HG02763 (cell line): ENCODE measurements around the gene CKS1B.

Experiments
- ATAC-seq: cut with Tn5 transposase; IDR thresholded peaks from one replicate; pipeline ENCODE4 v1.9.1; 2021; ENCODE audit warnings: mild to moderate bottlenecking, moderate library complexity; ENCODE audit not compliant: unreplicated experiment

CKS1B gene

GRCh38 chr1:155000411-155000725 is 25.9 kb downstream of the CKS1B start:
- ATAC-seq = no peak

- ATAC-seq = peak; percentile 39
Observed at GRCh38 chr1:155000726-155001424, 26.4 kb downstream of the CKS1B start.

- ATAC-seq = no peak
Observed at GRCh38 chr1:155001425-155001674, 26.9 kb downstream of the CKS1B start.

GRCh38 chr1:155001675-155002463 is 27.4 kb downstream of the CKS1B start:
- ATAC-seq = peak; percentile 57

- no peak for ATAC-seq
Observed at GRCh38 chr1:155002464-155003226, 28.2 kb downstream of the CKS1B start, which contains the start of gene ZBTB7B. TSS of gene ZBTB7B (plus strand) at chr1:155002802. CDS start at chr1:155014661, 11,859 bp downstream.

- no peak for ATAC-seq
Observed at GRCh38 chr1:155003227-155003765, 28.8 kb downstream of the CKS1B start.

- ATAC-seq = no peak
Observed at GRCh38 chr1:155003766-155004351, 29.4 kb downstream of the CKS1B start.

- ATAC-seq = no peak
Observed at GRCh38 chr1:155004352-155005075, 30.0 kb downstream of the CKS1B start.

- no peak for ATAC-seq
Observed at GRCh38 chr1:155005076-155006011, 30.9 kb downstream of the CKS1B start.

- ATAC-seq = no peak
Observed at GRCh38 chr1:155006601-155007101, 32.2 kb downstream of the CKS1B start.

- no peak for ATAC-seq
Observed at GRCh38 chr1:155007251-155007828, 32.9 kb downstream of the CKS1B start.

GRCh38 chr1:155008015-155008941 is 33.8 kb downstream of the CKS1B start:
- no peak for ATAC-seq

GRCh38 chr1:155009221-155009711 is 34.8 kb downstream of the CKS1B start:
- ATAC-seq = no peak

GRCh38 chr1:155009742-155010141 is 35.3 kb downstream of the CKS1B start:
- no peak for ATAC-seq

GRCh38 chr1:155010211-155010918 is 35.9 kb downstream of the CKS1B start:
- no peak for ATAC-seq

GRCh38 chr1:155011004-155011416 is 36.5 kb downstream of the CKS1B start:
- no peak for ATAC-seq

- ATAC-seq = no peak
Observed at GRCh38 chr1:155011437-155012025, 37.0 kb downstream of the CKS1B start.
